CD14-positive monocyte (primary cell): Measurements from ENCODE around the gene MSMB. TPM values are rescaled to one million over a fixed set of nuclear protein-coding genes. Genes with fewer than 3 reads are reported as not detected.
A peak's percentile ranks its signal among the peaks of the same experiment; 100 is the strongest.

Experiments
- DNase-seq, 3 donors: peaks; one replicate each; pipeline ENCODE4 v3.0.0-alpha.2; 2011 to 2022
- H2AFZ ChIP-seq: 2 replicates; pipeline ENCODE4 v1.6.0; 2012; ENCODE audit warnings: mild to moderate bottlenecking, low read depth, low read length, inconsistent platforms; ENCODE audit not compliant: insufficient read depth, poor library complexity, severe bottlenecking
- H3K27ac ChIP-seq, 2 donors: 1 replicate in 1 of 2; 2 replicates in 1 of 2; pipeline ENCODE4 v1.5.1; 2012 to 2013; ENCODE audit warnings: low read length in 2 of 2, control low read depth in 1 of 2, inconsistent platforms in 1 of 2, low read depth in 1 of 2, mild to moderate bottlenecking in 1 of 2
- H3K27me3 ChIP-seq, 2 donors: one replicate each; pipeline versions ENCODE4 v1.6.0 to v1.6.1; 2011 to 2013; ENCODE audit warnings: low read length in 2 of 2; ENCODE audit not compliant: control insufficient read depth in 2 of 2, insufficient read depth in 2 of 2
- H3K36me3 ChIP-seq, 2 donors: replicated peaks in 1 of 2; 1 replicate in 1 of 2; 2 replicates in 1 of 2; pipeline versions ENCODE4 v1.5.1 to v1.6.1; 2012 to 2013; ENCODE audit warnings: low read length in 2 of 2, control low read depth in 1 of 2, inconsistent platforms in 1 of 2, mild to moderate bottlenecking in 1 of 2; ENCODE audit not compliant: insufficient read depth in 2 of 2, control insufficient read depth in 1 of 2
- H3K4me1 ChIP-seq, 2 donors: 1 replicate in 1 of 2; 2 replicates in 1 of 2; pipeline versions ENCODE4 v1.5.1 to v1.6.1; 2012 to 2013; ENCODE audit warnings: low read length in 2 of 2, control low read depth in 1 of 2, inconsistent platforms in 1 of 2, mild to moderate bottlenecking in 1 of 2, moderate library complexity in 1 of 2; ENCODE audit not compliant: insufficient read depth in 2 of 2, control insufficient read depth in 1 of 2
- H3K4me2 ChIP-seq: replicated peaks from 2 replicates; pipeline ENCODE3; 2012; ENCODE audit warnings: low read length, moderate library complexity, mild to moderate bottlenecking; ENCODE audit not compliant: poor library complexity, severe bottlenecking; ENCODE audit errors: extremely low read depth
- H3K4me3 ChIP-seq, 3 experiments: fragments of 200-600 bp in 1 of 3; sonication (generic) in 1 of 3; replicated peaks in 1 of 3; 1 replicate in 2 of 3; 2 replicates in 1 of 3; pipeline ENCODE4 v1.5.1; 2011 to 2013; ENCODE audit warnings: low read length in 3 of 3, mild to moderate bottlenecking in 3 of 3, control low read depth in 2 of 3, low read depth in 2 of 3, inconsistent platforms in 1 of 3, moderate library complexity in 1 of 3
- H3K79me2 ChIP-seq: 2 replicates; pipeline ENCODE4 v1.6.0; 2012; ENCODE audit warnings: mild to moderate bottlenecking, control low read depth, inconsistent platforms, low read length, moderate library complexity; ENCODE audit not compliant: insufficient read depth
- H3K9ac ChIP-seq: 2 replicates; pipeline ENCODE4 v1.6.0; 2017; ENCODE audit warnings: low read length, mild to moderate bottlenecking; ENCODE audit not compliant: insufficient read depth, poor library complexity, severe bottlenecking
- H3K9me3 ChIP-seq, 2 donors: replicated peaks in 1 of 2; 1 replicate in 1 of 2; 2 replicates in 1 of 2; pipeline versions ENCODE4 v1.5.1 to v1.6.1; 2012 to 2013; ENCODE audit warnings: low read length in 2 of 2, control low read depth in 1 of 2; ENCODE audit not compliant: control insufficient read depth in 1 of 2, insufficient read depth in 1 of 2
- H4K20me1 ChIP-seq: 2 replicates; pipeline ENCODE4 v1.6.0; 2012; ENCODE audit warnings: mild to moderate bottlenecking, low read length, control low read depth, moderate library complexity; ENCODE audit not compliant: insufficient read depth
- H3K27ac Mint-ChIP-seq, 7 donors: one replicate each; pipeline ENCODE4 v1.8.0; 2020; ENCODE audit warnings: mild to moderate bottlenecking in 7 of 7, mixed read lengths in 7 of 7, moderate library complexity in 6 of 7, inconsistent platforms in 2 of 7
- H3K27me3 Mint-ChIP-seq, 3 donors: one replicate each; pipeline ENCODE4 v1.8.0; 2021 to 2022; ENCODE audit warnings: low read depth in 3 of 3, mild to moderate bottlenecking in 3 of 3, mixed read lengths in 3 of 3, moderate library complexity in 3 of 3, inconsistent platforms in 1 of 3
- H3K36me3 Mint-ChIP-seq, 2 donors: one replicate each; pipeline ENCODE4 v1.8.0; 2020; ENCODE audit warnings: mixed read lengths in 2 of 2, inconsistent platforms in 1 of 2, mild to moderate bottlenecking in 1 of 2
- H3K4me1 Mint-ChIP-seq: one replicate; pipeline ENCODE4 v1.8.0; 2020; ENCODE audit warnings: mild to moderate bottlenecking, mixed read lengths
- H3K4me3 Mint-ChIP-seq, 2 donors: one replicate each; pipeline ENCODE4 v1.8.0; 2020; ENCODE audit warnings: mild to moderate bottlenecking in 2 of 2, mixed read lengths in 2 of 2, moderate library complexity in 1 of 2
- H3K9me3 Mint-ChIP-seq, 7 donors: one replicate each; pipeline ENCODE4 v1.8.0; 2020 to 2022; ENCODE audit warnings: mixed read lengths in 7 of 7, mild to moderate bottlenecking in 6 of 7, moderate library complexity in 6 of 7, inconsistent platforms in 2 of 7
- CTCF ChIP-seq: fragments of 200-600 bp; IDR thresholded peaks from one replicate; pipeline ENCODE4 v1.8.0; 2022; ENCODE audit warnings: antibody characterized with exemption, mild to moderate bottlenecking
- WGBS: methylation state at CpG from one replicate; pipeline ENCODE4 v1.1.5; 2013; ENCODE audit warnings: missing lambda C conversion rate; ENCODE audit not compliant: insufficient coverage; 5-methylcytosine and 5-hydroxymethylcytosine counted together
- intact Hi-C, 2 donors: fragments of 100-400 bp; cut with micrococcal nuclease; formaldehyde crosslinking; loops; one replicate each; pipeline versions ENCODE4 v1.15.0 to v1.15.1; 2023
- polyA plus RNA-seq, 3 donors: library from polyadenylated mRNA; depleted of rRNA in 1 of 3; unstranded in 2 of 3; stranded (reverse) in 1 of 3; fragments of 300-500 nt in 2 of 3; fragments of >200 nt in 1 of 3; fragmentation: Illumina TruSeq in 2 of 3; gene quantifications; 1 replicate in 2 of 3; 2 replicates in 1 of 3; pipeline ENCODE4 v1.2.3, GENCODE V29; 2012 to 2021

Gene MSMB
- polyA plus RNA-seq, 3 donors: not detected

DNA sequence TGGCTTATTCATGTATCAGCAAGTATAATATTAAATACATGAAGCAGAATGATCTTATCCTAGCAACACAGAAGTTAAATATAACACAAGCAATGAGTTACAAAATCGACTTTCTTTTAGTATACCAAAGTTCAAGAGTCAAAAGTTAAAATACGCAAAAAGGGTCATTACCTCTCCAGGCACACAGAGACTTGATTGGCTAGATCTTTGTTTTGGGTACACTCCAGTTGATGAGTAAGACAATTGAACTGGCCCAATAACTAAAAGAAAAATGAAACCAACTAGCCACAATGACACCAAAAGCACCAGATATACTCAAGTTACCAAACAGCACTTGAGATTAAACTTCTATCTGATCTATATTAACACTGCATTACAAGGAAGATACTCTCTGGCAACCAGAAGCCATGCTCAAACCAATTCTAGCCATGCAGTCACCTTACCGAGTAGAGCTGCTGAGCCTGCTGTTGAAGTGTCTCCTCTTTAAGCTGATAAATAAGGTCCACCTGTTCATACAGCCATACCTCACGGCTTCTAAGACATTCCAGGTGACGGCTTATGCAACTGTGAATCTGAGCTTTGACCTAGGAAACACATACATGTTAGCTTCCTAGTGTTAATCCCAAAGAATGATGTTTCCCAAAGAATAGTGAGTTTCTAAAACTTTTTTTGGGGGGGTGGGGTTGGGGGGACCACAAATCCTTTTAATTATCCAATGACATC lies 31.2 kb downstream of the MSMB start:
- Mint-ChIP-seq H3K27ac (peak overlapping the region in 5 of 7 donors; percentile 5 to 50 (median 35)), H3K4me1 (peaks cover 54% of the 10 kb centered on the region), H3K36me3 (peaks cover 68 to 74% of the 10 kb centered on the region in 2 donors), H3K4me3 (no peak overlapping the region), H3K27me3 (no peaks in the 10 kb centered on the region), H3K9me3 (no peaks in the 10 kb centered on the region)
- no peak for TF ChIP-seq CTCF
- no peak overlapping the region for H2AFZ ChIP-seq
- no peak overlapping the region for H3K9ac ChIP-seq
- H3K9me3 ChIP-seq: no peaks in the 10 kb centered on the region
- intact Hi-C loops: no loop called here
- peaks cover 38 to 49% of the 10 kb centered on the region in 2 donors for H3K4me1 ChIP-seq
- peaks cover 98% of the 10 kb centered on the region for H4K20me1 ChIP-seq
- no CpG with 5 or more reads among the region's 5 CpGs for WGBS
- H3K36me3 ChIP-seq: peaks cover 67 to 75% of the 10 kb centered on the region in 2 donors
- no peak overlapping the region for H3K4me3 ChIP-seq
- no peak for DNase-seq
- no peak overlapping the region for H3K4me2 ChIP-seq
- H3K27ac ChIP-seq: peak overlapping the region in 1 of 2 donors; percentile 55
- no peaks in the 10 kb centered on the region for H3K27me3 ChIP-seq
- peaks cover 96% of the 10 kb centered on the region for H3K79me2 ChIP-seq

DNA sequence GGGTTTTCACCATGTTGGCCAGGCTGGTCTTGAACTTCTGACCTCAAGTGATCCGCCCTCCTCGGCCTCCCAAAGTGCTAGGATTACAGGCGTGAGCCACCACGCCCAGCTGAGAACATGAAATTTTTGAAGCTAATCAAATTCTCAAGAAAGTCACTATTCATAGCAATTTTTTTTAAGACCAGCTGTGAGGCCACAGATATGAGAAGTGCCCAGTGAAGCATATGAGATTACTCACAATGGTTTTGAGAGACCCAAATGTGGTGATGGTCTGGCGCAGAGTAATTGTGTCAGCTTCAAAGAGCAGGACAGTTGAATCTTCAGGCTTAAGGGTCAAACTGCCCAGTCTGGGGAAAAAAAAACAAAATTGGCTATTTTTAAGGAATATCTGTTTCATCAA lies 31.9 kb downstream of the MSMB start:
- Mint-ChIP-seq H3K4me1 (peaks cover 54% of the 10 kb centered on the region), H3K27ac (peak overlapping the region in 3 of 7 donors; percentile 12 to 47 (median 35)), H3K36me3 (peaks cover 75 to 80% of the 10 kb centered on the region in 2 donors), H3K4me3 (no peak overlapping the region), H3K9me3 (no peaks in the 10 kb centered on the region), H3K27me3 (no peaks in the 10 kb centered on the region)
- Histone ChIP-seq H3K4me2 (no peak overlapping the region), H3K27me3 (no peaks in the 10 kb centered on the region), H3K9me3 (no peaks in the 10 kb centered on the region), H3K9ac (no peak overlapping the region), H3K36me3 (peaks cover 73 to 81% of the 10 kb centered on the region in 2 donors), H3K27ac (peak overlapping the region in 1 of 2 donors; percentile 55), H3K79me2 (peaks cover 96% of the 10 kb centered on the region), H3K4me3 (no peak overlapping the region), H2AFZ (no peak overlapping the region), H4K20me1 (peaks cover 100% of the 10 kb centered on the region), H3K4me1 (peaks cover 38 to 49% of the 10 kb centered on the region in 2 donors)
- DNase-seq: no peak
- 100% methylated on average over 1 of the region's 5 CpGs for WGBS
- intact Hi-C loops: no loop called here
- no peak for TF ChIP-seq CTCF
